Measurements from ENCODE around the gene ETV5. TPM values are rescaled to one million over a fixed set of nuclear protein-coding genes. Genes with fewer than 3 reads are reported as not detected.

Gene ETV5
- total and polyA plus RNA-seq, 10 of the 15 experiments (the other 5 are each of a cell fraction or from before 2014, with no cell fraction given), result 5.0 to 18.4 (median 7.4) TPM

DNA sequence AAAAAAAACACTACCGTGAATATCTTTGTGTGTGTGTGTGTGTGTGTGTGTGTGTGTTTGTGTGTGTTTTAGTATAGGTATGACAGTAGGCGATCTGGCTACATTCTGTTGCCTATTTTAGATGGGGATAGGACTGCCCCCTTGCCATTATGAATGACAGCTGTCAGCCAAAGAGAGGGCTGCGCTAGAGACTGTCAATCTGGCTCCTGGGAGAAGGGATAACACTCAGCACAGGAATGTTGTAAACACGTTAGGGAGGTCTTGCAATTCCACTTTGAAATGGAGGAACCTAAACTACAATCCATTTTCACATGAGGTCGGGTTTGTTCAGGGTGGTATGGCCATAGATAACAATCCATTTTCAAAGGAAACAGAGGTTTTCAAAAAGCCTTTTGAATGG is 14.1 kb upstream of the ETV5 start (continued):
- TF ChIP-seq, protein P1, sequence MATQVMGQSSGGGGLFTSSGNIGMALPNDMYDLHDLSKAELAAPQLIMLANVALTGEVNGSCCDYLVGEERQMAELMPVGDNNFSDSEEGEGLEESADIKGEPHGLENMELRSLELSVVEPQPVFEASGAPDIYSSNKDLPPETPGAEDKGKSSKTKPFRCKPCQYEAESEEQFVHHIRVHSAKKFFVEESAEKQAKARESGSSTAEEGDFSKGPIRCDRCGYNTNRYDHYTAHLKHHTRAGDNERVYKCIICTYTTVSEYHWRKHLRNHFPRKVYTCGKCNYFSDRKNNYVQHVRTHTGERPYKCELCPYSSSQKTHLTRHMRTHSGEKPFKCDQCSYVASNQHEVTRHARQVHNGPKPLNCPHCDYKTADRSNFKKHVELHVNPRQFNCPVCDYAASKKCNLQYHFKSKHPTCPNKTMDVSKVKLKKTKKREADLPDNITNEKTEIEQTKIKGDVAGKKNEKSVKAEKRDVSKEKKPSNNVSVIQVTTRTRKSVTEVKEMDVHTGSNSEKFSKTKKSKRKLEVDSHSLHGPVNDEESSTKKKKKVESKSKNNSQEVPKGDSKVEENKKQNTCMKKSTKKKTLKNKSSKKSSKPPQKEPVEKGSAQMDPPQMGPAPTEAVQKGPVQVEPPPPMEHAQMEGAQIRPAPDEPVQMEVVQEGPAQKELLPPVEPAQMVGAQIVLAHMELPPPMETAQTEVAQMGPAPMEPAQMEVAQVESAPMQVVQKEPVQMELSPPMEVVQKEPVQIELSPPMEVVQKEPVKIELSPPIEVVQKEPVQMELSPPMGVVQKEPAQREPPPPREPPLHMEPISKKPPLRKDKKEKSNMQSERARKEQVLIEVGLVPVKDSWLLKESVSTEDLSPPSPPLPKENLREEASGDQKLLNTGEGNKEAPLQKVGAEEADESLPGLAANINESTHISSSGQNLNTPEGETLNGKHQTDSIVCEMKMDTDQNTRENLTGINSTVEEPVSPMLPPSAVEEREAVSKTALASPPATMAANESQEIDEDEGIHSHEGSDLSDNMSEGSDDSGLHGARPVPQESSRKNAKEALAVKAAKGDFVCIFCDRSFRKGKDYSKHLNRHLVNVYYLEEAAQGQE (IDR thresholded peaks at IDR 0.05; ENCODE audit: low read depth, low read length), result no peak
- TF ChIP-seq ESRRA (IDR thresholded peaks at IDR 0.05; ENCODE audit: low read length) (no peak), NBN (IDR thresholded peaks at IDR 0.05) (no peak), SUZ12 (IDR thresholded peaks at IDR 0.05; ENCODE audit: unreplicated experiment) (no peak)
- TF ChIP-seq, protein P2, sequence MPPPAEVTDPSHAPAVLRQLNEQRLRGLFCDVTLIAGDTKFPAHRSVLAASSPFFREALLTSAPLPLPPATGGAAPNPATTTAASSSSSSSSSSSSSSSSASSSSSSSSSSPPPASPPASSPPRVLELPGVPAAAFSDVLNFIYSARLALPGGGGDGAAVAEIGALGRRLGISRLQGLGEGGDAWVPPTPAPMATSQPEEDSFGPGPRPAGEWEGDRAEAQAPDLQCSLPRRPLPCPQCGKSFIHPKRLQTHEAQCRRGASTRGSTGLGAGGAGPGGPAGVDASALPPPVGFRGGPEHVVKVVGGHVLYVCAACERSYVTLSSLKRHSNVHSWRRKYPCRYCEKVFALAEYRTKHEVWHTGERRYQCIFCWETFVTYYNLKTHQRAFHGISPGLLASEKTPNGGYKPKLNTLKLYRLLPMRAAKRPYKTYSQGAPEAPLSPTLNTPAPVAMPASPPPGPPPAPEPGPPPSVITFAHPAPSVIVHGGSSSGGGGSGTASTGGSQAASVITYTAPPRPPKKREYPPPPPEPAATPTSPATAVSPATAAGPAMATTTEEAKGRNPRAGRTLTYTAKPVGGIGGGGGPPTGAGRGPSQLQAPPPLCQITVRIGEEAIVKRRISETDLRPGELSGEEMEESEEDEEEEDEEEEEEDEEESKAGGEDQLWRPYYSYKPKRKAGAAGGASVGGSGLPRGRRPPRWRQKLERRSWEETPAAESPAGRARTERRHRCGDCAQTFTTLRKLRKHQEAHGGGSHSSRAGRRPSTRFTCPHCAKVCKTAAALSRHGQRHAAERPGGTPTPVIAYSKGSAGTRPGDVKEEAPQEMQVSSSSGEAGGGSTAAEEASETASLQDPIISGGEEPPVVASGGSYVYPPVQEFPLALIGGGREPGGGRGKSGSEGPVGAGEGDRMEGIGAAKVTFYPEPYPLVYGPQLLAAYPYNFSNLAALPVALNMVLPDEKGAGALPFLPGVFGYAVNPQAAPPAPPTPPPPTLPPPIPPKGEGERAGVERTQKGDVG (CRISPR knock-in tag; IDR thresholded peaks at IDR 0.05), result no peak
- TF ChIP-seq, protein P3, sequence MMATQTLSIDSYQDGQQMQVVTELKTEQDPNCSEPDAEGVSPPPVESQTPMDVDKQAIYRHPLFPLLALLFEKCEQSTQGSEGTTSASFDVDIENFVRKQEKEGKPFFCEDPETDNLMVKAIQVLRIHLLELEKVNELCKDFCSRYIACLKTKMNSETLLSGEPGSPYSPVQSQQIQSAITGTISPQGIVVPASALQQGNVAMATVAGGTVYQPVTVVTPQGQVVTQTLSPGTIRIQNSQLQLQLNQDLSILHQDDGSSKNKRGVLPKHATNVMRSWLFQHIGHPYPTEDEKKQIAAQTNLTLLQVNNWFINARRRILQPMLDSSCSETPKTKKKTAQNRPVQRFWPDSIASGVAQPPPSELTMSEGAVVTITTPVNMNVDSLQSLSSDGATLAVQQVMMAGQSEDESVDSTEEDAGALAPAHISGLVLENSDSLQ (IDR thresholded peaks at IDR 0.05), result no peak

All from GM12878 (cell line).